ENCODE measurements around the gene NFIX.

Gene NFIX

GRCh38 chr19:12996406-12997094, 1.3 kb downstream of the NFIX start:
- H3K27ac ChIP-seq: peak overlapping the region; percentile 100
- TF ChIP-seq CTCF (conservative IDR thresholded peaks at IDR 0.05): peak; percentile 32

- no peak for TF ChIP-seq CTCF (conservative IDR thresholded peaks at IDR 0.05)
- peak overlapping the region; percentile 100 for H3K27ac ChIP-seq
Measured at GRCh38 chr19:12997179-12997966, 2.1 kb downstream of the NFIX start.

- H3K27ac ChIP-seq: peak overlapping the region; percentile 100
Measured at GRCh38 chr19:12997967-12998940, 3.0 kb downstream of the NFIX start.

GRCh38 chr19:13001166-13001501, 5.9 kb downstream of the NFIX start:
- peak overlapping the region; percentile 100 for H3K27ac ChIP-seq
- no peak for TF ChIP-seq CTCF (conservative IDR thresholded peaks at IDR 0.05)

More at GRCh38 chr19:12997967-12998940, 3.0 kb downstream of the NFIX start:
- no peak for TF ChIP-seq CTCF (conservative IDR thresholded peaks at IDR 0.05)

- TF ChIP-seq CTCF (conservative IDR thresholded peaks at IDR 0.05): no peak
- peak overlapping the region; percentile 100 for H3K27ac ChIP-seq
Measured at GRCh38 chr19:13001502-13002165, 6.4 kb downstream of the NFIX start.

GRCh38 chr19:13002166-13002898, 7.1 kb downstream of the NFIX start:
- TF ChIP-seq CTCF (conservative IDR thresholded peaks at IDR 0.05): no peak
- peak overlapping the region; percentile 100 for H3K27ac ChIP-seq
